ENCODE results near the gene PRDM16. TPM values are rescaled to one million over a fixed set of nuclear protein-coding genes. Genes with fewer than 3 reads are reported as not detected.

The PRDM16 gene
- total RNA-seq, 1 donor from 2014 or later: 21.4 TPM

- H3K9me3 Mint-ChIP-seq (ENCODE audit: unreplicated experiment): no peaks in the 10 kb centered on the region
- H3K4me1 Mint-ChIP-seq (ENCODE audit: unreplicated experiment): peaks cover 32% of the 10 kb centered on the region
- H3K27ac Mint-ChIP-seq (ENCODE audit: unreplicated experiment): no peak overlapping the region
- DNase-seq (ENCODE audit: low spot score): no peak
- TF ChIP-seq, protein P1, sequence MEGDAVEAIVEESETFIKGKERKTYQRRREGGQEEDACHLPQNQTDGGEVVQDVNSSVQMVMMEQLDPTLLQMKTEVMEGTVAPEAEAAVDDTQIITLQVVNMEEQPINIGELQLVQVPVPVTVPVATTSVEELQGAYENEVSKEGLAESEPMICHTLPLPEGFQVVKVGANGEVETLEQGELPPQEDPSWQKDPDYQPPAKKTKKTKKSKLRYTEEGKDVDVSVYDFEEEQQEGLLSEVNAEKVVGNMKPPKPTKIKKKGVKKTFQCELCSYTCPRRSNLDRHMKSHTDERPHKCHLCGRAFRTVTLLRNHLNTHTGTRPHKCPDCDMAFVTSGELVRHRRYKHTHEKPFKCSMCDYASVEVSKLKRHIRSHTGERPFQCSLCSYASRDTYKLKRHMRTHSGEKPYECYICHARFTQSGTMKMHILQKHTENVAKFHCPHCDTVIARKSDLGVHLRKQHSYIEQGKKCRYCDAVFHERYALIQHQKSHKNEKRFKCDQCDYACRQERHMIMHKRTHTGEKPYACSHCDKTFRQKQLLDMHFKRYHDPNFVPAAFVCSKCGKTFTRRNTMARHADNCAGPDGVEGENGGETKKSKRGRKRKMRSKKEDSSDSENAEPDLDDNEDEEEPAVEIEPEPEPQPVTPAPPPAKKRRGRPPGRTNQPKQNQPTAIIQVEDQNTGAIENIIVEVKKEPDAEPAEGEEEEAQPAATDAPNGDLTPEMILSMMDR (IDR thresholded peaks at IDR 0.05; ENCODE audit: unreplicated experiment): no peak
- H3K4me3 Mint-ChIP-seq (ENCODE audit: unreplicated experiment): no peak overlapping the region
- H3K27me3 Mint-ChIP-seq (ENCODE audit: unreplicated experiment): peaks cover 4% of the 10 kb centered on the region
- peaks cover 6% of the 10 kb centered on the region for H3K36me3 Mint-ChIP-seq (ENCODE audit: low read depth, unreplicated experiment)
Observed at GRCh38 chr1:3153197-3153596, 84.2 kb downstream of the PRDM16 start.

- H3K36me3 Mint-ChIP-seq (ENCODE audit: low read depth, unreplicated experiment): peaks cover 6% of the 10 kb centered on the region
- TF ChIP-seq, protein P1 (IDR thresholded peaks at IDR 0.05; ENCODE audit: unreplicated experiment): no peak
- peaks cover 32% of the 10 kb centered on the region for H3K4me1 Mint-ChIP-seq (ENCODE audit: unreplicated experiment)
- no peaks in the 10 kb centered on the region for H3K9me3 Mint-ChIP-seq (ENCODE audit: unreplicated experiment)
- H3K27me3 Mint-ChIP-seq (ENCODE audit: unreplicated experiment): peaks cover 7% of the 10 kb centered on the region
- no peak for DNase-seq (ENCODE audit: low spot score)
- no peak overlapping the region for H3K4me3 Mint-ChIP-seq (ENCODE audit: unreplicated experiment)
- H3K27ac Mint-ChIP-seq (ENCODE audit: unreplicated experiment): peak overlapping the region; percentile 78
Observed at GRCh38 chr1:3153902-3154795, 85.1 kb downstream of the PRDM16 start.

GRCh38 chr1:3155056-3155925 lies 86.3 kb downstream of the PRDM16 start:
- Mint-ChIP-seq H3K27ac (ENCODE audit: unreplicated experiment) (peak overlapping the region; percentile 86), H3K4me1 (ENCODE audit: unreplicated experiment) (peaks cover 32% of the 10 kb centered on the region), H3K36me3 (ENCODE audit: low read depth, unreplicated experiment) (peaks cover 6% of the 10 kb centered on the region), H3K9me3 (ENCODE audit: unreplicated experiment) (no peaks in the 10 kb centered on the region), H3K4me3 (ENCODE audit: unreplicated experiment) (no peak overlapping the region), H3K27me3 (ENCODE audit: unreplicated experiment) (peaks cover 7% of the 10 kb centered on the region)
- TF ChIP-seq, protein P1 (IDR thresholded peaks at IDR 0.05; ENCODE audit: unreplicated experiment): no peak
- DNase-seq (ENCODE audit: low spot score): peak; percentile 54

DNA sequence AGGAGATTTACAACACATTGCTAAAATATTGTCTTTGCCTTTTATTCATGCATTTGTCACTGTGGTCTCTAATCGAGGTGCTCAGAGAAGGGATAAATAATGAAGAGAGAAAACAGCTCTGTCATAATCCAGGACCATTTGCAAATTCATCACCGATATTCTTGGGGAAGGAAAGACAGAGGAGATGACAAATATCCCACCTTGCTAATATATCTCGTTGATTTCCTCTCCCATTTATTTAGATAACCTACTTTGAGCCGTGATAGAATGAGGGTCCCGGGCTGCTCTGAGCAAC lies 86.9 kb downstream of the PRDM16 start:
- peaks cover 9% of the 10 kb centered on the region for H3K27me3 Mint-ChIP-seq (ENCODE audit: unreplicated experiment)
- TF ChIP-seq, protein P1 (IDR thresholded peaks at IDR 0.05; ENCODE audit: unreplicated experiment): no peak
- H3K36me3 Mint-ChIP-seq (ENCODE audit: low read depth, unreplicated experiment): peaks cover 6% of the 10 kb centered on the region
- peak overlapping the region; percentile 86 for H3K27ac Mint-ChIP-seq (ENCODE audit: unreplicated experiment)
- no peak overlapping the region for H3K4me3 Mint-ChIP-seq (ENCODE audit: unreplicated experiment)
- H3K9me3 Mint-ChIP-seq (ENCODE audit: unreplicated experiment): no peaks in the 10 kb centered on the region
- peaks cover 32% of the 10 kb centered on the region for H3K4me1 Mint-ChIP-seq (ENCODE audit: unreplicated experiment)
- DNase-seq (ENCODE audit: low spot score): no peak
